ENCODE data around the gene HSD17B8.

The HSD17B8 gene

GRCh38 chr6:33236328-33236727 is 31.9 kb downstream of the HSD17B8 start:
- in situ Hi-C loops (cut with MboI; ENCODE audit: low sequenced_read_pairs): no loop called here

- in situ Hi-C loops (cut with MboI; ENCODE audit: low sequenced_read_pairs): no loop called here
Observed at GRCh38 chr6:33236852-33237251, 32.4 kb downstream of the HSD17B8 start.

GRCh38 chr6:33237741-33238140 is 33.3 kb downstream of the HSD17B8 start:
- in situ Hi-C loops (cut with MboI; ENCODE audit: low sequenced_read_pairs): no loop called here

- in situ Hi-C loops (cut with MboI; ENCODE audit: low sequenced_read_pairs): no loop called here
Observed at GRCh38 chr6:33241968-33242367, 37.5 kb downstream of the HSD17B8 start.

GRCh38 chr6:33243476-33243875 is 39.0 kb downstream of the HSD17B8 start:
- in situ Hi-C loops (cut with MboI; ENCODE audit: low sequenced_read_pairs): no loop called here

GRCh38 chr6:33247977-33248642 is 43.7 kb downstream of the HSD17B8 start:
- in situ Hi-C loops (cut with MboI; ENCODE audit: low sequenced_read_pairs): no loop called here

GRCh38 chr6:33248643-33248931 is 44.1 kb downstream of the HSD17B8 start:
- in situ Hi-C loops (cut with MboI; ENCODE audit: low sequenced_read_pairs): no loop called here

- in situ Hi-C loops (cut with MboI; ENCODE audit: low sequenced_read_pairs): no loop called here
Observed at GRCh38 chr6:33248932-33249731, 44.7 kb downstream of the HSD17B8 start.

GRCh38 chr6:33249732-33250630 is 45.5 kb downstream of the HSD17B8 start:
- in situ Hi-C loops (cut with MboI; ENCODE audit: low sequenced_read_pairs): no loop called here

GRCh38 chr6:33250731-33251130 is 46.3 kb downstream of the HSD17B8 start:
- in situ Hi-C loops (cut with MboI; ENCODE audit: low sequenced_read_pairs): no loop called here

GRCh38 chr6:33251395-33252012 is 47.0 kb downstream of the HSD17B8 start:
- in situ Hi-C loops (cut with MboI; ENCODE audit: low sequenced_read_pairs): no loop called here

GRCh38 chr6:33252759-33253158 is 48.3 kb downstream of the HSD17B8 start:
- in situ Hi-C loops (cut with MboI; ENCODE audit: low sequenced_read_pairs): no loop called here

- in situ Hi-C loops (cut with MboI; ENCODE audit: low sequenced_read_pairs): no loop called here
Observed at GRCh38 chr6:33254591-33254990, 50.1 kb downstream of the HSD17B8 start.

Data from HL-60/S4 treated with phorbol 12-myristate 13-acetate at 8.2 ng/mL for 4 days and 3 days (cell line).